ENCODE data around the gene KRTAP12-2.

Gene KRTAP12-2

GRCh38 chr21:44657635-44658540 lies 8.8 kb downstream of the KRTAP12-2 start, which contains the start of gene KRTAP12-3:
KRTAP12-3 (plus strand) TSS chr21:44657932; CDS start chr21:44657980, 48 bp downstream.
- CTCF ChIA-PET = interaction anchor here (0.7 kb wide), 1 partner anchor 85 kb away, joined by 3 read pairs; no protein-coding TSS in a partner anchor
- H3K27ac ChIP-seq = no peak within 1 kb of the TSS
- DNase-seq (ENCODE audit: low spot score) = no peak
- POLR2A ChIA-PET (ENCODE audit: low non-redundant PET) = no interaction called here
- TF ChIP-seq, protein P1, sequence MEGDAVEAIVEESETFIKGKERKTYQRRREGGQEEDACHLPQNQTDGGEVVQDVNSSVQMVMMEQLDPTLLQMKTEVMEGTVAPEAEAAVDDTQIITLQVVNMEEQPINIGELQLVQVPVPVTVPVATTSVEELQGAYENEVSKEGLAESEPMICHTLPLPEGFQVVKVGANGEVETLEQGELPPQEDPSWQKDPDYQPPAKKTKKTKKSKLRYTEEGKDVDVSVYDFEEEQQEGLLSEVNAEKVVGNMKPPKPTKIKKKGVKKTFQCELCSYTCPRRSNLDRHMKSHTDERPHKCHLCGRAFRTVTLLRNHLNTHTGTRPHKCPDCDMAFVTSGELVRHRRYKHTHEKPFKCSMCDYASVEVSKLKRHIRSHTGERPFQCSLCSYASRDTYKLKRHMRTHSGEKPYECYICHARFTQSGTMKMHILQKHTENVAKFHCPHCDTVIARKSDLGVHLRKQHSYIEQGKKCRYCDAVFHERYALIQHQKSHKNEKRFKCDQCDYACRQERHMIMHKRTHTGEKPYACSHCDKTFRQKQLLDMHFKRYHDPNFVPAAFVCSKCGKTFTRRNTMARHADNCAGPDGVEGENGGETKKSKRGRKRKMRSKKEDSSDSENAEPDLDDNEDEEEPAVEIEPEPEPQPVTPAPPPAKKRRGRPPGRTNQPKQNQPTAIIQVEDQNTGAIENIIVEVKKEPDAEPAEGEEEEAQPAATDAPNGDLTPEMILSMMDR (conservative IDR thresholded peaks at IDR 0.05; ENCODE audit: low read depth) = no peak

GRCh38 chr21:44656868-44657267 lies 9.9 kb downstream of the KRTAP12-2 start:
- ChIA-PET CTCF (no interaction called here), POLR2A (ENCODE audit: low non-redundant PET) (no interaction called here)
- DNase-seq (ENCODE audit: low spot score) = no peak
- H3K27ac ChIP-seq = no peak overlapping the region
- TF ChIP-seq, protein P1 (conservative IDR thresholded peaks at IDR 0.05; ENCODE audit: low read depth) = no peak

DNA sequence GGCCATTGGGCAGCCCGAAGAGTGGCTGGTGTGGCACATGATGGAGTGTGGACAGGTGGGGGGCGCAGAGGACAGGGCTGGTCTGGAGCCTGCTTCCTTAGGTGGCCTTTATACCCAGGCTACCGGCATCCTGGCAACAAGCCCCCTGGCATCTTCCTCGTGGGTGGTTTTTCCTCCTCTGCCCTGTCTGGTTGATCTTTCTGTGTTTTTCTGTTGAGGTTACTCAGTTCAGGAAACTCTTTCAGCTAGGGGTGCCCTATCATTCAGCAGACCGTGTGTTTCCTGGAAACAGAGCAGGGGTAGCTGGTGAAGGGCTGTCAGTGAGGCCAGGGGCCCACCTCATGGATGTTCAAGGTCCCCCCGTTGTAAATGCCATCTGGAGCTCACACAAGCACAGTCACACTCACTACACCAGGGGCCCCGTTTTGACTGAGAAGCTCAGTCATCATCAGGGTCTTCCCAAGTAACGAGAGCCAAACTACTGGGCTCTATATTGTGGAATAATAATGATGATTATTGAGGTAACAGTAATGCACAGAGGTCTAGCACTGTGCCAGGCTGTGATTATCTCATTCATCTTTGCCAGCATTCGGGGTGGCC lies 12.1 kb downstream of the KRTAP12-2 start, which contains the start of gene KRTAP12-4:
TSS of gene KRTAP12-4 (minus strand) at position 84 of the 600 bp plus-strand sequence. CDS start at position 39, 45 bp downstream.
- CTCF ChIA-PET = no interaction called here
- H3K27ac ChIP-seq = no peak within 1 kb of the TSS
- DNase-seq (ENCODE audit: low spot score) = no peak
- POLR2A ChIA-PET (ENCODE audit: low non-redundant PET) = no interaction called here
- TF ChIP-seq, protein P1 (conservative IDR thresholded peaks at IDR 0.05; ENCODE audit: low read depth) = no peak

- ChIA-PET POLR2A (ENCODE audit: low non-redundant PET) (no interaction called here), CTCF (no interaction called here)
- no peak overlapping the region for H3K27ac ChIP-seq
- TF ChIP-seq, protein P1 (conservative IDR thresholded peaks at IDR 0.05; ENCODE audit: low read depth) = no peak
- no peak for DNase-seq (ENCODE audit: low spot score)
Measured at GRCh38 chr21:44653656-44654575, 12.8 kb downstream of the KRTAP12-2 start.

- DNase-seq (ENCODE audit: low spot score) = no peak
- no peak overlapping the region for H3K27ac ChIP-seq
- TF ChIP-seq, protein P1 (conservative IDR thresholded peaks at IDR 0.05; ENCODE audit: low read depth) = no peak
- CTCF ChIA-PET = no interaction called here
- POLR2A ChIA-PET (ENCODE audit: low non-redundant PET) = no interaction called here
Measured at GRCh38 chr21:44653123-44653522, 13.6 kb downstream of the KRTAP12-2 start.
